GM08714 (cell line): ENCODE data around the gene HPS3.

ENCODE experiments used
- H3K4me3 ChIP-seq: fragments of 200-500 bp; sonication (Bioruptor generic); 2 replicates; pipeline ENCODE4 v1.5.1; 2014; ENCODE audit warnings: mild to moderate bottlenecking, low read length, inconsistent platforms
- ZNF274 ChIP-seq: IDR thresholded peaks from 2 replicates; pipeline ENCODE4 v1.6.1; 2012; ENCODE audit warnings: mild to moderate bottlenecking, low read depth, low read length

HPS3 gene

GRCh38 chr3:149101154-149101553 is 28.3 kb upstream of the HPS3 start:
- TF ChIP-seq ZNF274 = no peak
- no peak overlapping the region for H3K4me3 ChIP-seq

- no peak for TF ChIP-seq ZNF274
- no peak overlapping the region for H3K4me3 ChIP-seq
These were observed 27.8 kb upstream of the HPS3 start for GRCh38 chr3:149101641-149102040.

GRCh38 chr3:149104484-149104883 is 25.0 kb upstream of the HPS3 start:
- no peak for TF ChIP-seq ZNF274
- no peak overlapping the region for H3K4me3 ChIP-seq

GRCh38 chr3:149114458-149114857 is 15.0 kb upstream of the HPS3 start:
- TF ChIP-seq ZNF274 = no peak
- H3K4me3 ChIP-seq = no peak overlapping the region

GRCh38 chr3:149115114-149115513 is 14.3 kb upstream of the HPS3 start:
- no peak for TF ChIP-seq ZNF274
- H3K4me3 ChIP-seq = no peak overlapping the region

GRCh38 chr3:149118724-149119123 is 10.7 kb upstream of the HPS3 start:
- TF ChIP-seq ZNF274 = no peak
- no peak overlapping the region for H3K4me3 ChIP-seq

GRCh38 chr3:149119466-149119865 is 10.0 kb upstream of the HPS3 start:
- H3K4me3 ChIP-seq = no peak overlapping the region
- TF ChIP-seq ZNF274 = no peak

- no peak overlapping the region for H3K4me3 ChIP-seq
These were observed 9.1 kb upstream of the HPS3 start for GRCh38 chr3:149120051-149120972.

GRCh38 chr3:149122721-149123578 is 6.5 kb upstream of the HPS3 start:
- no peak overlapping the region for H3K4me3 ChIP-seq
- no peak for TF ChIP-seq ZNF274

More at GRCh38 chr3:149120051-149120972, 9.1 kb upstream of the HPS3 start:
- no peak for TF ChIP-seq ZNF274

- peak overlapping the region; percentile 87 for H3K4me3 ChIP-seq
- TF ChIP-seq ZNF274 = no peak
These were observed 617 bp upstream of the HPS3 start for GRCh38 chr3:149128821-149129220.

- no peak overlapping the region for H3K4me3 ChIP-seq
- TF ChIP-seq ZNF274 = no peak
These were observed 2.2 kb downstream of the HPS3 start for GRCh38 chr3:149131589-149131988.

GRCh38 chr3:149134575-149134974 is 5.1 kb downstream of the HPS3 start:
- H3K4me3 ChIP-seq = no peak overlapping the region
- no peak for TF ChIP-seq ZNF274

- H3K4me3 ChIP-seq = no peak overlapping the region
- TF ChIP-seq ZNF274 = no peak
These were observed 13.2 kb downstream of the HPS3 start for GRCh38 chr3:149142682-149143081.

GRCh38 chr3:149145356-149145755 is 15.9 kb downstream of the HPS3 start:
- TF ChIP-seq ZNF274 = no peak
- no peak overlapping the region for H3K4me3 ChIP-seq

- no peak overlapping the region for H3K4me3 ChIP-seq
- TF ChIP-seq ZNF274 = no peak
These were observed 16.5 kb downstream of the HPS3 start for GRCh38 chr3:149145974-149146373.
